ENCODE results near the gene SLC6A12.

DNA sequence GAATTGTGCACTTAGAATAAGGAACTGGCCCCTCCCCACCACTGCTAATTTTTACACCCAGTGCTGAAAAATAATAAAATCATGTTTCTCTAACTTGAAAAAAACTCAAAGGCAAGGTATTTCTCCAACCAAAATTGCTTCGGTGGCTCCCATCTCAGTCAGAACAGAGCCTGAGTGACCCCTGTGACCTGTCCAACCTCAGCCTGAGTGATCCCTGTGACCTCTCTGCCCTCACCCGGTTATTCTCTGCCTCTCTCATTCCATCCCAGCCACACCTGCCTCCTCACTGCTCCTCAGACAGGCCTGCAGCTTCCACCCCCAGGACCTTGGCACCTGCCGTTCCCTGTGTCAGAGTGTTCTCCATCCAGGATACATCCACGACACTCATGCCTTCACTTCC, 5.1 kb downstream of the SLC6A12 start:
- no peak for TF ChIP-seq POLR2A (IDR thresholded peaks at IDR 0.05)
- TF ChIP-seq, protein P1, sequence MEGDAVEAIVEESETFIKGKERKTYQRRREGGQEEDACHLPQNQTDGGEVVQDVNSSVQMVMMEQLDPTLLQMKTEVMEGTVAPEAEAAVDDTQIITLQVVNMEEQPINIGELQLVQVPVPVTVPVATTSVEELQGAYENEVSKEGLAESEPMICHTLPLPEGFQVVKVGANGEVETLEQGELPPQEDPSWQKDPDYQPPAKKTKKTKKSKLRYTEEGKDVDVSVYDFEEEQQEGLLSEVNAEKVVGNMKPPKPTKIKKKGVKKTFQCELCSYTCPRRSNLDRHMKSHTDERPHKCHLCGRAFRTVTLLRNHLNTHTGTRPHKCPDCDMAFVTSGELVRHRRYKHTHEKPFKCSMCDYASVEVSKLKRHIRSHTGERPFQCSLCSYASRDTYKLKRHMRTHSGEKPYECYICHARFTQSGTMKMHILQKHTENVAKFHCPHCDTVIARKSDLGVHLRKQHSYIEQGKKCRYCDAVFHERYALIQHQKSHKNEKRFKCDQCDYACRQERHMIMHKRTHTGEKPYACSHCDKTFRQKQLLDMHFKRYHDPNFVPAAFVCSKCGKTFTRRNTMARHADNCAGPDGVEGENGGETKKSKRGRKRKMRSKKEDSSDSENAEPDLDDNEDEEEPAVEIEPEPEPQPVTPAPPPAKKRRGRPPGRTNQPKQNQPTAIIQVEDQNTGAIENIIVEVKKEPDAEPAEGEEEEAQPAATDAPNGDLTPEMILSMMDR (IDR thresholded peaks at IDR 0.05) = no peak

Measured in vagina (tissue), 2 donors.